Neural progenitor cell (in vitro differentiated cells): ENCODE measurements around the gene SH3BGR. TPM values are rescaled to one million over a fixed set of nuclear protein-coding genes. Genes with fewer than 3 reads are reported as not detected.
A peak's percentile ranks its signal among the peaks of the same experiment; 100 is the strongest.

Experiments
- DNase-seq: peaks from one replicate; pipeline ENCODE4 v3.0.0-alpha.2; 2016; ENCODE audit warnings: low spot score
- H2AFZ ChIP-seq: fragments of 200-600 bp; sonication (generic); replicated peaks from 2 replicates; pipeline ENCODE4 v1.6.1; 2016; ENCODE audit warnings: antibody characterized with exemption
- H3F3A ChIP-seq: fragments of 200-600 bp; sonication (generic); 2 replicates; pipeline ENCODE4 v1.6.1; 2016; ENCODE audit warnings: antibody characterized with exemption, low read depth
- H3K27ac ChIP-seq: fragments of 200-600 bp; sonication (generic); 2 replicates; pipeline ENCODE4 v1.5.1; 2016; ENCODE audit warnings: mild to moderate bottlenecking
- H3K27me3 ChIP-seq: fragments of 200-600 bp; sonication (generic); 2 replicates; pipeline ENCODE4 v1.6.1; 2016; ENCODE audit warnings: mild to moderate bottlenecking, moderate library complexity
- H3K36me3 ChIP-seq: fragments of 200-600 bp; sonication (generic); 2 replicates; pipeline ENCODE4 v1.5.1; 2016
- H3K4me1 ChIP-seq: fragments of 200-600 bp; sonication (generic); 2 replicates; pipeline ENCODE4 v1.6.1; 2016; ENCODE audit warnings: mixed run types
- H3K4me2 ChIP-seq: fragments of 200-600 bp; sonication (generic); 2 replicates; pipeline ENCODE4 v1.6.1; 2016
- H3K4me3 ChIP-seq: fragments of 200-600 bp; sonication (generic); 2 replicates; pipeline ENCODE4 v1.5.1; 2016
- H3K79me2 ChIP-seq: fragments of 200-600 bp; sonication (generic); 2 replicates; pipeline ENCODE4 v1.6.1; 2016; ENCODE audit warnings: low read depth
- H3K9ac ChIP-seq: fragments of 200-600 bp; sonication (generic); 2 replicates; pipeline ENCODE4 v1.6.1; 2016
- H3K9me3 ChIP-seq: fragments of 200-600 bp; sonication (generic); 2 replicates; pipeline ENCODE4 v1.5.1; 2016; ENCODE audit warnings: low read depth
- H4K20me1 ChIP-seq: fragments of 200-600 bp; sonication (generic); 2 replicates; pipeline ENCODE4 v1.6.1; 2016; ENCODE audit warnings: low read depth
- H3K27ac Mint-ChIP-seq: 3 replicates; pipeline ENCODE4 v1.8.0; 2021; ENCODE audit warnings: mixed read lengths
- H3K27me3 Mint-ChIP-seq: 2 replicates; pipeline ENCODE4 v1.8.0; 2022; ENCODE audit warnings: low read depth, mild to moderate bottlenecking, inconsistent platforms, moderate library complexity, mixed read lengths; ENCODE audit not compliant: insufficient read depth
- H3K36me3 Mint-ChIP-seq: 3 replicates; pipeline ENCODE4 v1.8.0; 2021; ENCODE audit warnings: mixed read lengths
- H3K4me1 Mint-ChIP-seq: 3 replicates; pipeline ENCODE4 v1.8.0; 2021; ENCODE audit warnings: mixed read lengths
- H3K4me3 Mint-ChIP-seq: 3 replicates; pipeline ENCODE4 v1.8.0; 2021; ENCODE audit warnings: mild to moderate bottlenecking, moderate library complexity, mixed read lengths
- H3K9me3 Mint-ChIP-seq: 3 replicates; pipeline ENCODE4 v1.8.0; 2020; ENCODE audit warnings: mixed read lengths
- EZH2 ChIP-seq: fragments of 200-600 bp; sonication (generic); IDR thresholded peaks from 2 replicates; pipeline ENCODE4 v1.6.1; 2017; ENCODE audit warnings: antibody characterized with exemption, mild to moderate bottlenecking, moderate library complexity
- EZH2phosphoT487 ChIP-seq: fragments of 200-600 bp; sonication (generic); IDR thresholded peaks from 2 replicates; pipeline ENCODE4 v1.6.1; 2017; ENCODE audit warnings: antibody characterized with exemption
- total RNA-seq: library from RNA; depleted of rRNA; stranded (reverse); fragments of >200 nt; gene quantifications from 2 replicates; pipeline ENCODE4 v1.2.3, GENCODE V29; 2015; ENCODE audit warnings: low replicate concordance
- TF ChIP-seq, protein P1 (sequence below): fragments of 200-600 bp; sonication (generic); IDR thresholded peaks from 2 replicates; pipeline ENCODE4 v1.5.1; 2017; ENCODE audit warnings: antibody characterized with exemption, mild to moderate bottlenecking

Gene SH3BGR
- total RNA-seq, 1 donor from 2014 or later: 12.2 TPM

DNA sequence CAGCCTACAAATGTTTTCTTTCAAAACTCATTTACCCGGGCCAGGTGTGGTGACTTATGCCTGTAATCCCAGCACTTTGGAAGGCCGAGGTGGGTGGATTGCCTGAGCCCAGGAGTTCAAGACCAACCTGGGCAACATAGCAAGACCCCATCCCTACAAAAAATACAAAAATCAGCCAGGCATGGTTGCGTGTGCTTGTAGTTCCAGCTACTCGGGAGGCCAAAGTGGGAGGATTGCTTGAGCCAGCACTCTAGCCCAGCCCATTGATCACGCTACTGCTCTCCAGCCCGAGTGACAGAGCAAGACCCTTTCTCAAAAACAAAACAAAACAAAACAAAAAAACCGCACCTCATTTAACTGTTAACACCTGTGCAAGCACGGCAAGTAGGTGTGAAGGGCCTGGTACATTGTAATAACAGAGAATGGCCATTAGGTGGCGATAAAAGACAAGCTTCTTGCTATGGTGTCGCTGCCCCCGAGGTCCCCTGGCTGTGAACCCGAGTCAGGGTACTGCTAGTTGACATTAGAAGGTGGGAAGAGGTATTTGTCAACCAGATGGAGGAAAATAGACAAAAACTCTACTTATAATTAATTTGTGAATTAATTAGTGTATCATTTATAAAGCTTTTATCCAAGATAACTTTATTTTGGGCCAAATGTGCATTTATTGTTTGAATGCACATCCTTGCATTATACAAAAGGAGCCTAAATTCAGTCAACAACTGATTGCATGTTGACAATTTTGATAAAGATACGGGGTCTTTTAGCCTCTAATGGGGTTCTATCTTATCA is 66.5 kb downstream of the SH3BGR start:
- H3K27me3 Mint-ChIP-seq: no peaks in the 10 kb centered on the region
- H3K4me1 Mint-ChIP-seq: peaks cover 6% of the 10 kb centered on the region
- Histone ChIP-seq H3K4me2 (no peak overlapping the region), H2AFZ (no peak overlapping the region), H3K79me2 (no peaks in the 10 kb centered on the region), H3K4me1 (no peaks in the 10 kb centered on the region), H3K36me3 (no peaks in the 10 kb centered on the region), H3F3A (no peaks in the 10 kb centered on the region), H3K27me3 (no peaks in the 10 kb centered on the region), H3K9me3 (no peaks in the 10 kb centered on the region), H3K9ac (no peak overlapping the region), H4K20me1 (no peaks in the 10 kb centered on the region), H3K27ac (no peak overlapping the region), H3K4me3 (no peak overlapping the region)
- no peaks in the 10 kb centered on the region for H3K9me3 Mint-ChIP-seq
- H3K27ac Mint-ChIP-seq: no peak overlapping the region
- no peak overlapping the region for H3K4me3 Mint-ChIP-seq
- TF ChIP-seq, protein P1, sequence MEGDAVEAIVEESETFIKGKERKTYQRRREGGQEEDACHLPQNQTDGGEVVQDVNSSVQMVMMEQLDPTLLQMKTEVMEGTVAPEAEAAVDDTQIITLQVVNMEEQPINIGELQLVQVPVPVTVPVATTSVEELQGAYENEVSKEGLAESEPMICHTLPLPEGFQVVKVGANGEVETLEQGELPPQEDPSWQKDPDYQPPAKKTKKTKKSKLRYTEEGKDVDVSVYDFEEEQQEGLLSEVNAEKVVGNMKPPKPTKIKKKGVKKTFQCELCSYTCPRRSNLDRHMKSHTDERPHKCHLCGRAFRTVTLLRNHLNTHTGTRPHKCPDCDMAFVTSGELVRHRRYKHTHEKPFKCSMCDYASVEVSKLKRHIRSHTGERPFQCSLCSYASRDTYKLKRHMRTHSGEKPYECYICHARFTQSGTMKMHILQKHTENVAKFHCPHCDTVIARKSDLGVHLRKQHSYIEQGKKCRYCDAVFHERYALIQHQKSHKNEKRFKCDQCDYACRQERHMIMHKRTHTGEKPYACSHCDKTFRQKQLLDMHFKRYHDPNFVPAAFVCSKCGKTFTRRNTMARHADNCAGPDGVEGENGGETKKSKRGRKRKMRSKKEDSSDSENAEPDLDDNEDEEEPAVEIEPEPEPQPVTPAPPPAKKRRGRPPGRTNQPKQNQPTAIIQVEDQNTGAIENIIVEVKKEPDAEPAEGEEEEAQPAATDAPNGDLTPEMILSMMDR: peak; percentile 96
- TF ChIP-seq EZH2: no peak
- H3K36me3 Mint-ChIP-seq: no peaks in the 10 kb centered on the region
- DNase-seq: peak; percentile 91

DNA sequence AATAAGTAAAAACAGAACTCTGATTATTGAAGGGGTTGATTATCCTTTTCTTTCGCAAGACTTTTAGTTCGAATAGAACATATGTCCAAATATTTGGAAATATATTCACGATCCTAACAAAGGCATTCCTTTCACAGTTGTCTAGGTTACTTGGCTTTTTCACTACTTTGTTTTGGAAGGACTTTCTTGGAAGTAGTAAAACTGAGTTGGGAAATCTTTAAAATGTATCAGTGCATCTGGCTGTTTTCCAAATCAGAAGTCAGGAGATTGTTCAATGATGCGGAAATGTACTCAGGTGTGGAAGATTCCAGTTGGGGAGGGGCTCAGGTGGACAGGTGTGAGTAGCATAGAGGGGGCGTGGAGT is 67.1 kb downstream of the SH3BGR start:
- Histone ChIP-seq H3K9ac (no peak overlapping the region), H3K4me1 (no peaks in the 10 kb centered on the region), H2AFZ (no peak overlapping the region), H3K36me3 (no peaks in the 10 kb centered on the region), H3K27ac (no peak overlapping the region), H3K27me3 (no peaks in the 10 kb centered on the region), H3K4me2 (no peak overlapping the region), H3K79me2 (no peaks in the 10 kb centered on the region), H3F3A (no peaks in the 10 kb centered on the region), H3K9me3 (no peaks in the 10 kb centered on the region), H3K4me3 (no peak overlapping the region), H4K20me1 (no peaks in the 10 kb centered on the region)
- Mint-ChIP-seq H3K27ac (no peak overlapping the region), H3K9me3 (no peaks in the 10 kb centered on the region), H3K4me3 (no peak overlapping the region), H3K4me1 (peaks cover 9% of the 10 kb centered on the region), H3K36me3 (no peaks in the 10 kb centered on the region), H3K27me3 (no peaks in the 10 kb centered on the region)
- TF ChIP-seq EZH2 (no peak), EZH2phosphoT487 (no peak)
- TF ChIP-seq, protein P1: no peak
- DNase-seq: no peak

DNA sequence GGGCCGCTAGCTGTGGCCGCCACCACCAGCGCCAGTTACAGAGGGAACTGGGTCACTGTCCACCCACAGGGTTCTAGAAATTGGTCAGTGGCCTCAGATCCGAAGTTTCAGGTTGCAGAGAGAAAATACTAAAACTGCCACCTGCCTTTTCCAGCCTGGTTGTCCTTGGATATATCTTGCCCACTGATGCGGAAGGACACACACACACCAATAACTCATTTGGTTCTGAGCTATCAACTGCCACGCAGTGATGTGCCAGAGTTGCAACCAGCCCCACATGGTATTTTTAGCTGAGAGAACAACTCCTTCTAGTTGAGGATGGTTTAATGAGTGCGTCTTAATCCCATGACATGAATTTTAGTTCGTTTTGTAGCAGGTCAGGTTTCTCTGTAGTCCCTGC is 68.1 kb downstream of the SH3BGR start:
- no peaks in the 10 kb centered on the region for H3K27me3 Mint-ChIP-seq
- H3K79me2 ChIP-seq: no peaks in the 10 kb centered on the region
- no peak overlapping the region for H3K27ac Mint-ChIP-seq
- H3K4me1 ChIP-seq: no peaks in the 10 kb centered on the region
- no peaks in the 10 kb centered on the region for H3F3A ChIP-seq
- no peak overlapping the region for H3K9ac ChIP-seq
- no peak overlapping the region for H3K4me2 ChIP-seq
- H3K9me3 ChIP-seq: no peaks in the 10 kb centered on the region
- no peaks in the 10 kb centered on the region for H3K27me3 ChIP-seq
- H4K20me1 ChIP-seq: no peaks in the 10 kb centered on the region
- H3K4me1 Mint-ChIP-seq: peaks cover 19% of the 10 kb centered on the region
- no peak overlapping the region for H3K27ac ChIP-seq
- DNase-seq: no peak
- H2AFZ ChIP-seq: no peak overlapping the region
- no peaks in the 10 kb centered on the region for H3K36me3 Mint-ChIP-seq
- no peak for TF ChIP-seq EZH2
- TF ChIP-seq, protein P1: no peak
- TF ChIP-seq EZH2phosphoT487: no peak
- no peaks in the 10 kb centered on the region for H3K36me3 ChIP-seq
- H3K4me3 Mint-ChIP-seq: no peak overlapping the region
- H3K4me3 ChIP-seq: no peak overlapping the region
- H3K9me3 Mint-ChIP-seq: no peaks in the 10 kb centered on the region
